Hepatocyte (in vitro differentiated cells): ENCODE results near the gene ELMOD3.

ENCODE experiments used
- EZH2 ChIP-seq: fragments of 200-600 bp; sonication (generic); IDR thresholded peaks from 2 replicates; pipeline ENCODE4 v1.6.1; 2016; ENCODE audit warnings: antibody characterized with exemption, mild to moderate bottlenecking, borderline replicate concordance
- TF ChIP-seq, protein P1 (sequence below): fragments of 200-600 bp; sonication (generic); IDR thresholded peaks from 2 replicates; pipeline ENCODE4 v1.5.1; 2016; ENCODE audit warnings: antibody characterized with exemption, mild to moderate bottlenecking; ENCODE audit not compliant: poor library complexity

DNA sequence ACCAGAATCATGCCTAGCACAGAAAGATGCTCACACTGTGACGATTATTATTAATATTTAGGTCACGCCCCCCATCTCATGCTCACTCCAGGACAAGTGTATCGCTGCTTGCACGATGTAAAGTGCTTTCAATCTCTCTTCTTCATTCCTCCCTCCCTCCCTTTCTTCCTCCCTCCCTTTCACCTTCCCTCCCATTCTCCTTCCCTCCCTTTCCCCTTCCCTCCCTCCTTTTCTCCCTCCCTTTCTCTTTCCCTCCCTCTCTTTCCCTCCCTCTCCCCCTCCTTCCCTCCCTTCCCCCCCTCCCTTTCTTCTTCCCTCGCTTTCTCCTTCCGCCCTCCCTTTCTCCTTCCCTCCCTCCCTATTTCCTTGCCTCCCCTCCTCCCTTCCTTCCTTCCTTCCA is 46.4 kb upstream of the ELMOD3 start:
- TF ChIP-seq, protein P1, sequence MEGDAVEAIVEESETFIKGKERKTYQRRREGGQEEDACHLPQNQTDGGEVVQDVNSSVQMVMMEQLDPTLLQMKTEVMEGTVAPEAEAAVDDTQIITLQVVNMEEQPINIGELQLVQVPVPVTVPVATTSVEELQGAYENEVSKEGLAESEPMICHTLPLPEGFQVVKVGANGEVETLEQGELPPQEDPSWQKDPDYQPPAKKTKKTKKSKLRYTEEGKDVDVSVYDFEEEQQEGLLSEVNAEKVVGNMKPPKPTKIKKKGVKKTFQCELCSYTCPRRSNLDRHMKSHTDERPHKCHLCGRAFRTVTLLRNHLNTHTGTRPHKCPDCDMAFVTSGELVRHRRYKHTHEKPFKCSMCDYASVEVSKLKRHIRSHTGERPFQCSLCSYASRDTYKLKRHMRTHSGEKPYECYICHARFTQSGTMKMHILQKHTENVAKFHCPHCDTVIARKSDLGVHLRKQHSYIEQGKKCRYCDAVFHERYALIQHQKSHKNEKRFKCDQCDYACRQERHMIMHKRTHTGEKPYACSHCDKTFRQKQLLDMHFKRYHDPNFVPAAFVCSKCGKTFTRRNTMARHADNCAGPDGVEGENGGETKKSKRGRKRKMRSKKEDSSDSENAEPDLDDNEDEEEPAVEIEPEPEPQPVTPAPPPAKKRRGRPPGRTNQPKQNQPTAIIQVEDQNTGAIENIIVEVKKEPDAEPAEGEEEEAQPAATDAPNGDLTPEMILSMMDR = no peak
- no peak for TF ChIP-seq EZH2
